ENCODE data around the gene MRPS6. TPM values are rescaled to one million over a fixed set of nuclear protein-coding genes. Genes with fewer than 3 reads are reported as not detected.

MRPS6 gene
- total and polyA plus RNA-seq, 2 of the 13 experiments (the other 11 are each of a cell fraction or from before 2014, with no cell fraction given) = 14.2 to 26.9 TPM

DNA sequence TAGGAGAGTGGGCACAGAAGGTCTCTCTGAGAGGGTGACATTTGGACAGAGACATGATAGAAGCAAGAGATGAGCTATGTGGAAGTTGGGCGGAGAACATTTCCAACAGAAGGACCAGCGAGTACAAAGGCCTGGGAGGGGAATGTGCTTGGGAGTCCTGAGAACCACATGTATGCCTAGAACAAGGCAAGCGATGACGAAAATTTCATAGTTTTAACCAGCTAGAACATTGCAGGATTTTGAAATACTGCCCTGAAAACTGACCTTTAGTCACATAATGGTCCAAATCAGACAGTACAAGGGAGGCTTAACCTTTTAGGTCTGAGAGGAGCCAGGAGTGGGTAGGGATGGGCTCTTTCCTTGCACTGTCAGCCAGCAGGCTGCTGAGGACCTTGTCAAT, 68.0 kb downstream of the MRPS6 start:
- H3K79me2 ChIP-seq (ENCODE audit: insufficient read depth, low read length) = peaks cover 4% of the 10 kb centered on the region
- WGBS (ENCODE audit: low lambda C conversion rate) = 91% methylated on average over 4 of the region's 4 CpGs
- no peak overlapping the region for H2AFZ ChIP-seq (ENCODE audit: low read length)
- peaks cover 1 to 14% of the 10 kb centered on the region in 2 experiments; a peak in 3 of 5 replicates for H3K36me3 ChIP-seq (replicated peaks in 1 of 2; ENCODE audit: control insufficient read depth in 1 of 2, insufficient read depth in 2 of 2, low read length in 2 of 2)
- in situ Hi-C loops (cut with HindIII; ENCODE audit: extremely low pct_ligation_motif_present, low pct_unique_long_range_greater_than_20kb) (no loop called here), intact Hi-C loops (cut with micrococcal nuclease; ENCODE audit: unreplicated experiment) (no loop called here)
- DNase-seq (ENCODE audit: low spot score) (no peak), ATAC-seq (no peak), FAIRE-seq (no peak)
- TF ChIP-seq HNF4A (CRISPR knock-in tag; IDR thresholded peaks at IDR 0.05) (0 out of 2 replicates have a peak, but pooled peaks have one; percentile 10), ZNF333 (CRISPR knock-in tag; IDR thresholded peaks at IDR 0.05; ENCODE audit: borderline replicate concordance) (no peak)
- H3K9ac ChIP-seq (ENCODE audit: insufficient read depth, low read depth, low read length) = no peak overlapping the region
- H4K20me1 ChIP-seq (ENCODE audit: insufficient read depth, low read length) = no peaks in the 10 kb centered on the region
- H3K27me3 ChIP-seq (ENCODE audit: control insufficient read depth in 1 of 2, insufficient read depth in 2 of 2, low read length in 2 of 2) = no peaks in the 10 kb centered on the region
- H3K27ac ChIP-seq (ENCODE audit: extremely low read length, insufficient read depth, low read length) = no peak overlapping the region
- ChIA-PET CTCF (ENCODE audit: low intra/inter-chr PET ratio, low total read pairs) (no interaction called here), POLR2A (no interaction called here)
- no peak overlapping the region for H3K4me3 ChIP-seq (replicated peaks in 1 of 3; ENCODE audit: insufficient read depth in 1 of 3, low read depth in 2 of 3, low read length in 3 of 3)
- H3K4me1 ChIP-seq (ENCODE audit: insufficient read depth, low read length) = peaks cover 7% of the 10 kb centered on the region
- peaks cover 7% of the 10 kb centered on the region; the same call in 1 of the 2 replicates for H3K9me3 ChIP-seq (ENCODE audit: low read length)
- BruUV-seq (replicated peaks) = no TSS peak
- H3K4me2 ChIP-seq (ENCODE audit: low read depth, low read length) = no peak overlapping the region

DNA sequence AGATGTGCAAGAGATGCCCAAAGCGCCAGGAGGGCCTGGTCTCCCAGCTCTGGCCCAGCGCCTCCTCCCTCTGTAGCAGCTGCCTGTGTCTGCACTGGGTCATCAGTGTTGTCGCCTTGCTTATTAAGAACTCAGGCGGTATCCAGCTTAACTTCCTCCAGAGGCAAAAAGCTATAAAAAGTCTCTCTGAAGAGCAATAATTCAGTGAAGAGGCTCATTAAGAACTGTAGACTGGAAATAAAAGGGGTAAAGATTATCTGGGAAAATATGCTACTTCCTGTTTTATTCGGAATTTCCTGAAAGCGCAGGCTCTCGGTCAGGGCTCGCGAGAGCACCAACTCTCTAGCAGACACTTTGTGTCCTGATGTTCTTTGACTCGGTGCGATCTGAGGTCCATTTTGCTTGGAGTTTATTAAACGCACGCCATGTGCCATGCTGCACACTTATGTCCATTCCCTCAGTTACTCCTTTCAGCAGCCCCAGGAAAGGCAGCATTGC, 70.4 kb downstream of the MRPS6 start:
- DNase-seq (ENCODE audit: low spot score) = no peak
- BruUV-seq (replicated peaks) = no TSS peak
- H3K9me3 ChIP-seq (ENCODE audit: low read length) = peaks cover 7% of the 10 kb centered on the region; the same call in 1 of the 2 replicates
- H3K27ac ChIP-seq (ENCODE audit: extremely low read length, insufficient read depth, low read length) = no peak overlapping the region
- H3K27me3 ChIP-seq (ENCODE audit: control insufficient read depth in 1 of 2, insufficient read depth in 2 of 2, low read length in 2 of 2) = no peaks in the 10 kb centered on the region
- H3K4me2 ChIP-seq (ENCODE audit: low read depth, low read length) = no peak overlapping the region
- POLR2A ChIA-PET = no interaction called here
- in situ Hi-C loops (cut with HindIII; ENCODE audit: extremely low pct_ligation_motif_present, low pct_unique_long_range_greater_than_20kb) (no loop called here), intact Hi-C loops (cut with micrococcal nuclease; ENCODE audit: unreplicated experiment) (no loop called here)
- CTCF ChIA-PET (ENCODE audit: low intra/inter-chr PET ratio, low total read pairs) = no interaction called here
- no peak overlapping the region for H3K4me3 ChIP-seq (replicated peaks in 1 of 3; ENCODE audit: insufficient read depth in 1 of 3, low read depth in 2 of 3, low read length in 3 of 3)
- FAIRE-seq = no peak
- ATAC-seq = no peak
- H3K9ac ChIP-seq (ENCODE audit: insufficient read depth, low read depth, low read length) = no peak overlapping the region
- no peaks in the 10 kb centered on the region for H4K20me1 ChIP-seq (ENCODE audit: insufficient read depth, low read length)
- 97% methylated on average over 13 of the region's 13 CpGs for WGBS (ENCODE audit: low lambda C conversion rate)
- no peak overlapping the region for H2AFZ ChIP-seq (ENCODE audit: low read length)
- no peaks in the 10 kb centered on the region for H3K79me2 ChIP-seq (ENCODE audit: insufficient read depth, low read length)
- TF ChIP-seq TSC22D2 (CRISPR knock-in tag; IDR thresholded peaks at IDR 0.05; ENCODE audit: borderline replicate concordance) (no peak), ZNF598 (CRISPR knock-in tag; IDR thresholded peaks at IDR 0.05; ENCODE audit: borderline replicate concordance) (no peak), TAF15 (IDR thresholded peaks at IDR 0.05; ENCODE audit: low read depth, low read length, poor library complexity, severe bottlenecking) (no peak), ZNF121 (CRISPR knock-in tag; IDR thresholded peaks at IDR 0.05) (no peak)
- TF ChIP-seq, protein P1, sequence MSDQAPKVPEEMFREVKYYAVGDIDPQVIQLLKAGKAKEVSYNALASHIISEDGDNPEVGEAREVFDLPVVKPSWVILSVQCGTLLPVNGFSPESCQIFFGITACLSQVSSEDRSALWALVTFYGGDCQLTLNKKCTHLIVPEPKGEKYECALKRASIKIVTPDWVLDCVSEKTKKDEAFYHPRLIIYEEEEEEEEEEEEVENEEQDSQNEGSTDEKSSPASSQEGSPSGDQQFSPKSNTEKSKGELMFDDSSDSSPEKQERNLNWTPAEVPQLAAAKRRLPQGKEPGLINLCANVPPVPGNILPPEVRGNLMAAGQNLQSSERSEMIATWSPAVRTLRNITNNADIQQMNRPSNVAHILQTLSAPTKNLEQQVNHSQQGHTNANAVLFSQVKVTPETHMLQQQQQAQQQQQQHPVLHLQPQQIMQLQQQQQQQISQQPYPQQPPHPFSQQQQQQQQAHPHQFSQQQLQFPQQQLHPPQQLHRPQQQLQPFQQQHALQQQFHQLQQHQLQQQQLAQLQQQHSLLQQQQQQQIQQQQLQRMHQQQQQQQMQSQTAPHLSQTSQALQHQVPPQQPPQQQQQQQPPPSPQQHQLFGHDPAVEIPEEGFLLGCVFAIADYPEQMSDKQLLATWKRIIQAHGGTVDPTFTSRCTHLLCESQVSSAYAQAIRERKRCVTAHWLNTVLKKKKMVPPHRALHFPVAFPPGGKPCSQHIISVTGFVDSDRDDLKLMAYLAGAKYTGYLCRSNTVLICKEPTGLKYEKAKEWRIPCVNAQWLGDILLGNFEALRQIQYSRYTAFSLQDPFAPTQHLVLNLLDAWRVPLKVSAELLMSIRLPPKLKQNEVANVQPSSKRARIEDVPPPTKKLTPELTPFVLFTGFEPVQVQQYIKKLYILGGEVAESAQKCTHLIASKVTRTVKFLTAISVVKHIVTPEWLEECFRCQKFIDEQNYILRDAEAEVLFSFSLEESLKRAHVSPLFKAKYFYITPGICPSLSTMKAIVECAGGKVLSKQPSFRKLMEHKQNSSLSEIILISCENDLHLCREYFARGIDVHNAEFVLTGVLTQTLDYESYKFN (CRISPR knock-in tag; conservative IDR thresholded peaks at IDR 0.05) = no peak
- peaks cover 1 to 14% of the 10 kb centered on the region in 2 experiments; a peak in 3 of 5 replicates for H3K36me3 ChIP-seq (replicated peaks in 1 of 2; ENCODE audit: control insufficient read depth in 1 of 2, insufficient read depth in 2 of 2, low read length in 2 of 2)
- peaks cover 25% of the 10 kb centered on the region for H3K4me1 ChIP-seq (ENCODE audit: insufficient read depth, low read length)

Measured in HepG2 (cell line).